Measurements from ENCODE around the gene SRD5A2. TPM values are rescaled to one million over a fixed set of nuclear protein-coding genes. Genes with fewer than 3 reads are reported as not detected.

SRD5A2 gene
- total RNA-seq, 1 experiment from 2014 or later: not detected

Other genes with a start within 250 kb of the SRD5A2 start
- gene XDH, start 166.2 kb downstream of the SRD5A2 start, total RNA-seq (2021; ENCODE audit: unreplicated experiment): 0.15 TPM

All from HCT116 (cell line).